Activated CD4-positive, CD25-positive, alpha-beta regulatory T cell treated with anti-CD3 and anti-CD28 coated beads, Interleukin-2, amount 50 U/mL, for 72 hours (primary cell): Measurements from ENCODE around the gene CYP2A6.
"Not testable (repeated sequence)": the region's sequence is repeated elsewhere in the genome, so short reads cannot be mapped to it uniquely, and the experiment has no call there.

Experiments used
- DNase-seq: peaks from one replicate; pipeline ENCODE4 v3.0.0; 2021

CYP2A6 gene

DNA sequence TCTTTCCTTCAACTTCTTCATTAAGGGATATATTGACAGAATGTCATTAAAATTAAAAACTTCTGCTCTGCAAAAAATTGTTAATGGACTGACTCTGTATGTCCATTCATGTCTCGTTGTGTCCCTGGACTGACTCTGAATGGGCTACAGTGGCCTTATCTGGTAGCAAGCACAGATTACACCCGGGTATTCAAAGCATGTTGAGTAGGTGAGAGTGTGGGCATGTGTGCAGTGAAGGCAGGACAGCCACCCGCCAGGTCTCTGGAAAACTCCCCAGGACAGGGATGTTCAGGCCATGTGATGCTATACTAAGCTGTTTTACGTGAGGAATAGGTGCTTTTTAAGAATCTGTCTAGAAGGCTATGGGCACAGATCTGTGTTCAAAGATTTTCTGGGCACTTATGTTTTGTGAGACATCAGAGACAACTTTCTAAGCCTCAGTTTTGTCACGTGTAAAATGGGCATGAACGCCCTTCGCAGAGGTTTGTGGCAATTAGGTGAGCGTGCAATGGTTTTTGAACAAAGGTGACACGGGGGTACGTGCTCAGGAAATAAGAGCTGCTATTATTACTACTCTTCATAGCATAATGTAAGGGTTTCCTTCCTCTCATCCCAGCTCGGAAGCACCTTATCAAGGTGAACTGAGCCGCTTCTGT is 7.1 kb downstream of the CYP2A6 start:
- not testable (repeated sequence) for DNase-seq

DNA sequence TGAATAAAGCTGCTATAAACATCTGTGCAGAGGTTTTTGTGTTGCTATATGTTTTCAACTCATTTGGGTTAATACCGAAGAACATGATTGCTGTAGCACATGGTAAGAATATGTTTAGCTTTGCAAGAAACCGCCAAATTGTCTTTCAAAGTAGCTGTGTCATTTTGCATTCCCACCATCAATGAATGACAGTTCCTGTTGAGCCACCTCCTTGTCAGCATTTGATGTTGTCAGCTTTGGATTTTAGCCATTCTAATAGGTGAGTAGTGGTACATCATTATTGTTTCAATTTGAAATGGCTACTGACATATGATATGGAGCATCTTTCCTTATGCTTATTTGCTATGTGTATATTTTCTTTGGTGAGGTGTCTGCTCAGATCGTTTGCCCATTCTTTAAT is 8.2 kb downstream of the CYP2A6 start:
- not testable (repeated sequence) for DNase-seq

DNA sequence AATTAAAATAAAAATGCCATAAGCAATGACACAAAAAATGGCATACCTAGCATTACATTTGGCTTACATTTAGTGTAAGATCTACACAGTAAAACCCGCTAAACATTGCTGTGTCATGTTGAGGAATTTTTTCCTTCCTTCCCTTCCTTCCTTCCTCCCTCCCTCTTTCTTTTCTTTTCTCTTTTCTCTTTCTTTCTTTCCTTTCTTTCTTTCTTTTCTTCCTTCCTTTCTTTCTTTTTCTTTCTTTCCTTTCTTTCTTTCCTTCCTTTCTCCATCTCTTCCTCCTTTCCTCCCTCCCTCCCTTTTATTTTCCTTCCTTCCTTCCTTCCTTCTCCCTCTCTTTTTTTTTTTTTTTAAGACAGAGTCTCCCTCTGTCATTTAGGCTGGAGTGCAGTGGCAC is 11.8 kb downstream of the CYP2A6 start:
- DNase-seq: not testable (repeated sequence)

DNA sequence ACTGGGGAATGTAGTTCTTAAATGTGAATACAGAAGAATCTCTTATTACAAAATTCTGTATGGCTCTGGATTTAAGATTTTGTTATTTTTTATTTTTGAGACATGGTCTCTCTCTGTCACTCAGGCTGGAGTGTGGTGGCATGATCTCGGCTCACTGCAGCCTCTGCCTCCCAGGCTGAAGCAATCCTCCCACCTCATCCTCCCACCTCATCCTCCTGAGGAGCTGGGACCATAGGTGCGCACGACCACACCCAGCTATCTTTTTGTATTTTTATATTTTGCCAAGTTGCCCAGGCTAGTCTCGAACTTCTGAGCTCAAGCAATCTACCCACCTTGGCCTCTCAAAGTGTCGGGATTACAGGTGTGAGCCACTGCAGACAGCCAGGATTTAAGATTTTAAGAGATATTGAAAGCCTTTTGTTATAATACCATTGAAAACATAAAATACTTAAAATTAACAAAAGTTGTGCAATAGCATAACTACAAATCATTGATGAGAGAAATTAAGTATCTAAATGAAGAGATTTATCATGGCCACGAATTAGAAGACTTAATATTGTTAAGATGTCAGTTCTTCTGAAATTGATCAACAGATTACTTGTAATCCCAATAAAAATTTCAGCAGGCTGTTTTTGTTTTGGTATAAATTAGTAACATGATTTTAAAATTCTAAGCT is 13.4 kb downstream of the CYP2A6 start:
- no peak for DNase-seq

DNA sequence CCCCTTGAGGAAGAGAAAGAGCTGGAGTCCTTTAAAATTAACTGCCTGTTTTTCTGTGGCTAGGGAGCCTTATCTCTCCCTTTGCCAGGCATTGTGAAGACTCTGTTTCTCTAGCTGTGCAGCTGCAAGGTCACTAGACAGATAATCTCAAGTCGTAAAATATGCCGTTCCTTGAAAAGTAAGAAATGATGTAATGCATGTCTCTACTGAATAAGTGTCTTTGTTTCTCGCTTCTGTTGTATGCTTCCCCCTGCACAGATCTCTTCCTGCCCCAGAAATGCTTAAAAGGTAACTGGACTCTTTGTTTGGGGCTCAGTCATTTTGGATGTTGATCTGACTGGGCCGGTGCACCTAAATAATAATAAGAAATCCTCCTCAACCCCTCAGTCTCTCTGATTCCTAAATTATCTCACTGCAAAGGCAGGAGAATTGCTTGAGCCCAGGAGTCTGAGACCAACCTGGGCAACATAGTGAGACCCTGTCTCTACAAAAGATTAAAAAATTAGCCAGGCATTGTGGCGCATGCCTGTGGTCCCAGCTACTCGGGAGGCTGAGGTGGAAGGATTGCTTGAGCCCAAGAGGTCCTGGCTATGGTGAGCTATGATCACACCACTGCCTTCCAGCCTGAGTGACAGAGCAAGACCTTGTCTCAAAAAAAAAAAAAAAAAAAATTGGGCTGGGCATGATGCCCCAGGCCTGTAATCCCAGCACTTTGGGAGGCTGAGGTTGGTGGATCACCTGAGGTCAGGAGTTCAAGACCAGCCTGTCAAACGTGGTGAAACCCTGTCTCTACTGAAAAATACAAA is 16.3 kb downstream of the CYP2A6 start:
- not testable (repeated sequence) for DNase-seq

DNA sequence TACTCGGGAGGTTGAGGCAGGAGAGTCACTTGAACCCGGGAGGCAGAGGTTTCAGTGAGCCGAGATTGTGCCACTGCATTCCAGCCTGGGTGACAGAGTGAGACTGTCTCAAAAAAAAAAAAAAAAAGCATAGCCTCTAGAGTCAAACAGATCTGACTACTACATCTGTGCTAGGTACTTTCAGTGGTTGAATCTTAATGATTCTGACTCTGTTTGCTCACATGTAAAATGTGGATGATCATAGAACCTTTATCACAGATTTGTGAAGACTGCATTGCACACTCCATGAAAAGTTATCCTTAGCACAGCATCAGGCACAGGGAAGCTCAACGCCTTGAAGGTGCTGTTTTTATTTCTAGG is 17.8 kb downstream of the CYP2A6 start:
- not testable (repeated sequence) for DNase-seq

GRCh38 chr19:40831502-40832430 is 18.5 kb downstream of the CYP2A6 start:
- no peak for DNase-seq

- DNase-seq: not testable (repeated sequence)
Measured at GRCh38 chr19:40830741-40831140, 19.5 kb downstream of the CYP2A6 start.

- DNase-seq: no peak
Measured at GRCh38 chr19:40829205-40829604, 21.0 kb downstream of the CYP2A6 start.

DNA sequence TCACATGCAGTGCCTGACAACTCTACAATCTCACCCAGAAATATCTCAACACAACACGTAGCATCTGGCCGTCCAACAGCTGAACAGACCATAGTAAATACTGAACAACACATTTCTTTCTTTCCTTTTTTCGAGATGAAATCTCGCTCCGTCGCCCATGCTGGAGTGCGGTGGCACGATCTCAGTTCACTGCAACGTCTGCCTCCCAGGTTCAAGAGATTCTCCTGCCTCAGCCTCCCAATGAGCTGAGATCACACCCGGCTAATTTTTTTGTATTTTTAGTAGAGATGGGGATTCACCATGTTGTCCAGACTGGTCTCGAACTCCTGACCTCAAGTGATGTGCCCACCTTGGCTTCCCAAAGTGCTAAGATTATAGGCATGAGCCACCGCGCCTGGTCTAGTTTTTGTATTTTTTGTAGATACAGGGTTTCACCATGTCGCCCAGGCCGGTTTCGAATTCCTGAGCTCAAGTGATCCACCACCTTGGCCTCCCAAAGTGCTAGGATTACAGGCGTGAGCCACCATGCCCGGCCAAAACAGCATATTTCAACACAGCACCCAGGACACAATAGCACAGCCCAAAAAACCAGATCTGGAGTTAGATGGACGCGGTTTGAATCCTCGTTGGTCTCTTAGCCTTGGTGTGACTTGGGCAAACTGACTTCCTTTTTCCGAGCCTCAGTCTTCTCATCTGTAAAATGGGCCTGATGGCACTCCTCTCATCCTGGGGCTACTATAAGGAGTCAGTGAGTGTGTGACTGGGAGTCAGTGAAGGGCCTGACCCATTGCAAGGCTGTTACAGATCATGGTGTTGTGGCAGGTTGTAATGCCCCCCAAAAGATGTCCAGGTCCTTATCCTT is 22.6 kb downstream of the CYP2A6 start:
- no peak for DNase-seq

DNA sequence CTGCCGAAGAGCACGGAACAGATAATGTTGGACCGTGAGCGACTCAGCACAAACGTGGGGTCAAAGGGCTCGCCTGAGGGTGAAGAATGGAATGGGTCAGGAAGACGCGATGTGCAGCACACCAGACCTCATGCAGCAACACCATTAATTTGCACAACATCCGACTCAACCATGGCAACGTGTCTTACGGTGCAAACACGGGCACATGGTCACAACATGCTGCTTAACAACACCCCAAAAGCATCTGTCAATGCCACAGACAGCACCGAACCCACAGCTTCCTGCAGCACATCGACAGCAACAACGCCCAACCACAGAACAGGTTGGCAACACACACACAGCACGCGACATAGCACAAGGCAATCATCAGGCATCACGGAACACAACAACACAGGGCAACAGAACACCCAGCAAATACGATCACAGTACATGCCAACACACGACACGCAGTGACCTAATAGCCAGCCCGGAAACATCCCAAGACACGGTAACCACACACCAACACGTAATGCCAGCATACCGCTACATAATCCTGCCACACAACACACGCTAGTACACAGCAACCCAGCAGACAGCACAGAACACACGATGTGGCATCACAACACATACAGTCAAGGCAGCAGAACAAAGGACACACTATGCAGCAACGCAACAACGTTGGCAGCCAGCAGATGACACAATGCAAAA is 23.4 kb downstream of the CYP2A6 start:
- not testable (repeated sequence) for DNase-seq

- DNase-seq: not testable (repeated sequence)
Measured at GRCh38 chr19:40826312-40826698, 23.9 kb downstream of the CYP2A6 start.

- DNase-seq: not testable (repeated sequence)
Measured at GRCh38 chr19:40825460-40826095, 24.7 kb downstream of the CYP2A6 start.

GRCh38 chr19:40824916-40825315 is 25.3 kb downstream of the CYP2A6 start:
- not testable (repeated sequence) for DNase-seq

- not testable (repeated sequence) for DNase-seq
Measured at GRCh38 chr19:40822704-40823553, 27.3 kb downstream of the CYP2A6 start.

DNA sequence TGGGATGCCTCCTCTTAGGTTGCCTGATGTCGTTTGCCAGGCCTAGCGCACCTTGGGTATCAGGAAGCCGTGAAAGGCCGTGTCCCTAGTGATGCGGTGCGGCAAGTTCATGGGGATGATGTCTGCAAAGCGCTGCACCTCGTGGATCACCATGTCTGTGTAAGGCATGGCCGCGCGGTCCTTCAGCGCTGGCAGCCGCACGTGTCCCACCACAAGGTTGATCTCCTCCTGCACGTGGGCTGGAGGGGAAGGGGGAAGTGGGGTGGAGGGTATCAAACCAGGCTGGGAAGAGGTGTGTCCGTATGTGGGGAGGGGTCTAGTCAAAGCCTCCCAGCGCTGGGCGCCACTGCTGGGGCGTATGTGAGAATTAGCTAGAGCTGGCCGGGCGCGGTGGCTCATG is 28.1 kb downstream of the CYP2A6 start:
- no peak for DNase-seq

DNA sequence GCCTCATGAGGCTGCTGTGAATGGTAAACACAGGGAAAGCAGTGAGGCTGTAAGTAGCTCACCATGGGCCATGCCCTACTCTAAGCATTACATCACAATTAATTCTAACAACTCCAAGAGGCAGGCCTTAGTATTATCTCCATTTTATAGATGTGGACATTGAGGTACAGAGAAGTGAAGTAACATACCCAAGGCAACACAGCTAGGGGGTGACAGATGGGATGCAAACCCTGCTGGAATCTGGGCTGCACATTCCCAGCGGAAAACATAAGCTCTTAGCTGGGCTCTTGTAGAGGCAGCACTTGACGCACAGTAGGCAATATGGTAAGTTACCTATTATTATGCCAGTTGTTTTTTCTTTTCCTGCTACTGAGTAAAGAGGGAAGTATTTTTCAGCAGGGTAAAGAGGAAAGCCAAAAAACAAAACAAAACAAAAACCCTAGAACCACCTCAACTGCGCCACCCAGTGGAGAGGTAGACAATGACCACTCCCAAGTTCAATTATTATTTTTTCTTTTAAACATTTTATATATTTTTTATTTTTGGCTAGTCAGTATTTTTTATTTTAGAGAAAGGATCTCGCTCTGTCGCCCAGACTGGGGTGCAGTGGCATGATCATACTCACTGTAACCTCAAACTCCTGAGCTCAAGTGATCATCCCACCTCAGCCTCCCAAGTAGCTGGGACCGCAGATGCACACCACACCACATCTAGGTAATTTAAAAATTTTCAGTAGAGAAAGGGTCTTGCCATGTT is 30.6 kb downstream of the CYP2A6 start:
- peak; percentile 68 for DNase-seq

GRCh38 chr19:40818480-40819399 is 31.5 kb downstream of the CYP2A6 start:
- peak; percentile 62 for DNase-seq
